ENCODE results near the gene KATNA1.

- TF ChIP-seq POLR2A (IDR thresholded peaks at IDR 0.05) (no peak), CTCF (IDR thresholded peaks at IDR 0.05) (peak in 2 of 3 experiments; percentile 43 to 51)
Measured at GRCh38 chr6:149560736-149561135, 87.8 kb downstream of the KATNA1 start.

Measured in testis (tissue), 2 donors.